Keratinocyte (primary cell): ENCODE measurements around the gene GLRX2.

Experiments
- CTCF ChIP-seq, 3 experiments: IDR thresholded peaks in 1 of 3; conservative IDR thresholded peaks in 1 of 3; optimal IDR thresholded peaks in 1 of 3; 2 replicates in 2 of 3; 3 replicates in 1 of 3; pipeline versions ENCODE3 to v1.5.1; 2011; ENCODE audit warnings: low read length in 3 of 3, mild to moderate bottlenecking in 3 of 3, moderate library complexity in 2 of 3, control low read depth in 1 of 3, inconsistent platforms in 1 of 3; ENCODE audit not compliant: insufficient read depth in 2 of 3; ENCODE audit errors: extremely low read depth in 1 of 3
- EZH2 ChIP-seq: IDR thresholded peaks from one replicate; pipeline ENCODE4 v1.6.1; 2012; ENCODE audit warnings: inconsistent platforms, mild to moderate bottlenecking, low read length, moderate library complexity

GRCh38 chr1:193068013-193068412 lies 37.2 kb downstream of the GLRX2 start:
- no peak for TF ChIP-seq CTCF (optimal IDR thresholded peaks at IDR 0.05 in 1 of 3, IDR thresholded peaks at IDR 0.05 in 1 of 3, conservative IDR thresholded peaks at IDR 0.05 in 1 of 3; ENCODE audit: extremely low read depth in 1 of 3, insufficient read depth in 2 of 3, low read length in 3 of 3)
- no peak for TF ChIP-seq EZH2
